K562 (cell line): ENCODE results near the gene DYRK1A. TPM values are rescaled to one million over a fixed set of nuclear protein-coding genes. Genes with fewer than 3 reads are reported as not detected.

Experiments used
- BCL6 ChIP-seq: fragments of 250-450 bp; sonication (Bioruptor Pico); IDR thresholded peaks from 2 replicates; pipeline ENCODE4 v1.4.0; 2020
- C11orf30 ChIP-seq: fragments of 450-650 bp; IDR thresholded peaks from 2 replicates; pipeline ENCODE4 v1.6.1; 2016; ENCODE audit warnings: low read depth, mild to moderate bottlenecking
- CBFB ChIP-seq: sonication (generic); formaldehyde crosslinking; IDR thresholded peaks from 2 replicates; pipeline ENCODE4 v1.4.0; 2020; ENCODE audit warnings: mild to moderate bottlenecking, missing genetic modification reagents
- DIDO1 ChIP-seq: fragments of 450-650 bp; IDR thresholded peaks from 2 replicates; pipeline ENCODE4 v1.6.1; 2016; ENCODE audit warnings: low read depth, missing biosample characterization, missing genetic modification characterization
- DPF2 ChIP-seq: fragments of 450-650 bp; IDR thresholded peaks from 2 replicates; pipeline ENCODE4 v1.6.1; 2016
- ELF4 ChIP-seq: fragments of 450-650 bp; formaldehyde crosslinking; IDR thresholded peaks from 2 replicates; pipeline ENCODE4 v1.4.0; 2022; ENCODE audit warnings: missing genetic modification characterization
- FOXA3 ChIP-seq, 2 experiments: fragments of 450-650 bp in 1 of 2; sonication (generic) in 1 of 2; formaldehyde crosslinking; IDR thresholded peaks in 1 of 2; conservative IDR thresholded peaks in 1 of 2; 2 replicates each; pipeline versions ENCODE4 v1.4.0 to v1.8.0; 2020 to 2022; ENCODE audit warnings: mild to moderate bottlenecking in 2 of 2, missing genetic modification reagents in 1 of 2
- GATAD2A ChIP-seq: fragments of 450-650 bp; IDR thresholded peaks from 2 replicates; pipeline ENCODE4 v1.6.1; 2017
- HSF4 ChIP-seq: fragments of 250-450 bp; sonication (Bioruptor Pico); IDR thresholded peaks from 2 replicates; pipeline ENCODE4 v2.1.2; 2022; ENCODE audit warnings: mild to moderate bottlenecking, moderate library complexity, borderline replicate concordance
- ILK ChIP-seq: fragments of 450-650 bp; IDR thresholded peaks from 2 replicates; pipeline ENCODE4 v1.6.1; 2016; ENCODE audit warnings: missing genetic modification characterization, low read depth, mild to moderate bottlenecking, missing compliant biosample characterization, moderate library complexity, borderline replicate concordance
- MAFG ChIP-seq: fragments of 450-650 bp; conservative IDR thresholded peaks from 2 replicates; pipeline ENCODE4 v1.6.1; 2016; ENCODE audit warnings: missing genetic modification characterization, missing compliant biosample characterization
- NFXL1 ChIP-seq: fragments of 450-650 bp; formaldehyde crosslinking; IDR thresholded peaks from 2 replicates; pipeline ENCODE4 v1.4.0; 2021; ENCODE audit warnings: mild to moderate bottlenecking
- PHF8 ChIP-seq: fragments of 200-600 bp; sonication (generic); IDR thresholded peaks from 2 replicates; pipeline ENCODE4 v1.6.1; 2012; ENCODE audit warnings: mixed run types, mild to moderate bottlenecking, inconsistent platforms, low read length, moderate library complexity, borderline replicate concordance
- PHTF2 ChIP-seq: fragments of 250-450 bp; sonication (Bioruptor Pico); IDR thresholded peaks from 2 replicates; pipeline ENCODE4 v1.5.0; 2021; ENCODE audit warnings: mild to moderate bottlenecking
- RHOXF2B ChIP-seq: fragments of 250-450 bp; sonication (Bioruptor Pico); conservative IDR thresholded peaks from 2 replicates; pipeline ENCODE4 v1.5.1; 2021
- SOX6 ChIP-seq: fragments of 450-650 bp; IDR thresholded peaks from 2 replicates; pipeline ENCODE4 v1.6.1; 2014; ENCODE audit warnings: mild to moderate bottlenecking
- ZNF121 ChIP-seq: sonication (generic); formaldehyde crosslinking; conservative IDR thresholded peaks from 2 replicates; pipeline ENCODE4 v1.8.0; 2022; ENCODE audit warnings: missing genetic modification reagents
- ZNF311 ChIP-seq: fragments of 250-450 bp; sonication (Bioruptor Pico); IDR thresholded peaks from 2 replicates; pipeline ENCODE4 v1.4.0; 2020; ENCODE audit warnings: mild to moderate bottlenecking, moderate library complexity
- ZNF584 ChIP-seq: fragments of 200-800 bp; sonication (Bioruptor generic); IDR thresholded peaks from 2 replicates; pipeline ENCODE4 v1.6.1; 2016; ENCODE audit warnings: low read depth, mild to moderate bottlenecking, missing genetic modification characterization, missing compliant biosample characterization
- ZNF668 ChIP-seq: fragments of 250-450 bp; sonication (Bioruptor Pico); IDR thresholded peaks from 2 replicates; pipeline ENCODE4 v1.8.0; 2022; ENCODE audit warnings: mild to moderate bottlenecking, inconsistent platforms
- polyA plus RNA-seq, 8 experiments: library from polyadenylated mRNA; depleted of rRNA in 4 of 8; stranded (reverse) in 5 of 8; unstranded in 3 of 8; fragments of >200 nt; fragmentation: Nextera tagmentation in 2 of 8; fragmentation: Illumina TruSeq in 1 of 8; extraction: Ambion mirVana in 2 of 8; extraction: Trizol in 1 of 8; gene quantifications; 2 replicates each; pipeline versions ENCODE4 v1.2.1 to v1.2.3, GENCODE V29; 2011 to 2014; ENCODE audit warnings: inconsistent platforms in 1 of 8, missing spikeins in 1 of 8
- total RNA-seq, 7 experiments: library from RNA; depleted of rRNA in 6 of 7; stranded (reverse); fragments of >200 nt in 6 of 7; fragmentation: Illumina TruSeq in 2 of 7; extraction: Trizol in 2 of 7; gene quantifications; 2 replicates each; pipeline versions ENCODE4 v1.2.1 to v1.2.3, GENCODE V29; 2011 to 2021; ENCODE audit warnings: low replicate concordance in 1 of 7
- TF ChIP-seq, protein P1 (sequence below): sonication (generic); formaldehyde crosslinking; IDR thresholded peaks from 2 replicates; pipeline ENCODE4 v1.5.0; 2020; ENCODE audit warnings: missing genetic modification reagents
- TF ChIP-seq, protein P2 (sequence below): sonication (generic); formaldehyde crosslinking; IDR thresholded peaks from 2 replicates; pipeline ENCODE4 v1.8.1; 2023; ENCODE audit warnings: mild to moderate bottlenecking, missing genetic modification reagents
- TF ChIP-seq, protein P3 (sequence below): fragments of 450-650 bp; formaldehyde crosslinking; IDR thresholded peaks from 2 replicates; pipeline ENCODE4 v1.4.0; 2022; ENCODE audit warnings: mild to moderate bottlenecking, moderate library complexity
- TF ChIP-seq, protein P4 (sequence below): fragments of 450-650 bp; formaldehyde crosslinking; IDR thresholded peaks from 2 replicates; pipeline ENCODE4 v1.4.0; 2022; ENCODE audit warnings: missing genetic modification characterization

DYRK1A gene
- total and polyA plus RNA-seq, 9 of the 15 experiments (the other 6 are each of a cell fraction or from before 2014, with no cell fraction given): 3.7 to 64.8 (median 42.3) TPM

DNA sequence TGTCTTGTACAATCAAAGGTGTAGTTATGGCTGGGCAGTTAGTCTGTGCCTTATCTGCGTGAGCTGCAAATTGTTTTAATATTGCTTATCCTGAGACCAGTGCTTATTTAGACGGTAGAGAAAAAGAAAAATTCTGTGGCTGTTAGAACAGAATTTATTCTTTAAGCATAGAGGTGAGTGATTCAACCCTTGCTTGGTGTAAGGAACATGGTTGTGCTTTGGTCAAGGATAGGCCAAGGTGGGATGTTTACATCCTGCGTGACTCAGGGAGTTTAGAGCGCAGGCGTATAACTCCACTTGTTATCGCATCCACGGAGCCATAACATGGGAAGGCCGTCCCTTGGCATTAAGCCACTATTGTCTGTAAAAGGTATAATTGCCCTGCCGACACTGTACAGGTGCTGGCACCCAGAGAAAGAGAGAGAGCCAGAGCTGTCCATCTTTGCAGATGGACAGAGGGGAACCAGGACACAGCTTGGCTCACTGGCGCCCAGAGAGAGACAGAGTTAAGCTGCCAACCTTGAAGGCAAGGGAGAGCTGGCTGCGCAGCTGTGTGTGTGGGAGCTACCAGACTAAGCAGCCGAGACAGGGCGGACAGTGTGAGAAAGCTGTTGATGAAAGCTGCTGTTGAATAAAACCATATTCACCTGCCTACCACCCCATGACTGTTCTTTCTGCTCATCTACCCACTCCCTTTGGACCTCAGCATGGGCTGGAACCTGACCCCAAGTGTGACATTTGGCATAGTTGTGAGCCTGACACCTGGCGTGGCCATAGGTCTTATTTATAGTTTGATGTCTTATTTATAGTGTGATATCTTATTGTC is 200.4 kb downstream of the DYRK1A start (continued):
- TF ChIP-seq ZNF668 (CRISPR knock-in tag): peak; percentile 98
- TF ChIP-seq DPF2: 0 out of 2 replicates have a peak, but pooled peaks have one; percentile 20
- peak; percentile 87 for TF ChIP-seq MAFG (tag)
- TF ChIP-seq, protein P1, sequence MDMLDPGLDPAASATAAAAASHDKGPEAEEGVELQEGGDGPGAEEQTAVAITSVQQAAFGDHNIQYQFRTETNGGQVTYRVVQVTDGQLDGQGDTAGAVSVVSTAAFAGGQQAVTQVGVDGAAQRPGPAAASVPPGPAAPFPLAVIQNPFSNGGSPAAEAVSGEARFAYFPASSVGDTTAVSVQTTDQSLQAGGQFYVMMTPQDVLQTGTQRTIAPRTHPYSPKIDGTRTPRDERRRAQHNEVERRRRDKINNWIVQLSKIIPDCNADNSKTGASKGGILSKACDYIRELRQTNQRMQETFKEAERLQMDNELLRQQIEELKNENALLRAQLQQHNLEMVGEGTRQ (CRISPR knock-in tag): no peak
- TF ChIP-seq ELF4 (CRISPR knock-in tag): peak; percentile 98
- TF ChIP-seq ILK (tag): peak; percentile 87
- peak; percentile 86 for TF ChIP-seq RHOXF2B (CRISPR knock-in tag)
- TF ChIP-seq, protein P2, sequence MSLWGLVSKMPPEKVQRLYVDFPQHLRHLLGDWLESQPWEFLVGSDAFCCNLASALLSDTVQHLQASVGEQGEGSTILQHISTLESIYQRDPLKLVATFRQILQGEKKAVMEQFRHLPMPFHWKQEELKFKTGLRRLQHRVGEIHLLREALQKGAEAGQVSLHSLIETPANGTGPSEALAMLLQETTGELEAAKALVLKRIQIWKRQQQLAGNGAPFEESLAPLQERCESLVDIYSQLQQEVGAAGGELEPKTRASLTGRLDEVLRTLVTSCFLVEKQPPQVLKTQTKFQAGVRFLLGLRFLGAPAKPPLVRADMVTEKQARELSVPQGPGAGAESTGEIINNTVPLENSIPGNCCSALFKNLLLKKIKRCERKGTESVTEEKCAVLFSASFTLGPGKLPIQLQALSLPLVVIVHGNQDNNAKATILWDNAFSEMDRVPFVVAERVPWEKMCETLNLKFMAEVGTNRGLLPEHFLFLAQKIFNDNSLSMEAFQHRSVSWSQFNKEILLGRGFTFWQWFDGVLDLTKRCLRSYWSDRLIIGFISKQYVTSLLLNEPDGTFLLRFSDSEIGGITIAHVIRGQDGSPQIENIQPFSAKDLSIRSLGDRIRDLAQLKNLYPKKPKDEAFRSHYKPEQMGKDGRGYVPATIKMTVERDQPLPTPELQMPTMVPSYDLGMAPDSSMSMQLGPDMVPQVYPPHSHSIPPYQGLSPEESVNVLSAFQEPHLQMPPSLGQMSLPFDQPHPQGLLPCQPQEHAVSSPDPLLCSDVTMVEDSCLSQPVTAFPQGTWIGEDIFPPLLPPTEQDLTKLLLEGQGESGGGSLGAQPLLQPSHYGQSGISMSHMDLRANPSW (CRISPR knock-in tag): no peak
- peak; percentile 95 for TF ChIP-seq DIDO1
- TF ChIP-seq GATAD2A: peak; percentile 87; the same call in 1 of the 2 replicates
- TF ChIP-seq BCL6 (CRISPR knock-in tag): peak; percentile 89
- TF ChIP-seq PHF8: no peak
- TF ChIP-seq C11orf30: peak; percentile 52
- peak; percentile 99 for TF ChIP-seq ZNF584 (CRISPR knock-in tag)
- peak; percentile 30; the same call in 1 of the 2 replicates for TF ChIP-seq PHTF2
- peak in 1 of 2 experiments; percentile 59; a peak in 2 of 4 replicates for TF ChIP-seq FOXA3 (CRISPR knock-in tag; conservative IDR thresholded peaks at IDR 0.05 in 1 of 2, IDR thresholded peaks at IDR 0.05 in 1 of 2)
- TF ChIP-seq, protein P3, sequence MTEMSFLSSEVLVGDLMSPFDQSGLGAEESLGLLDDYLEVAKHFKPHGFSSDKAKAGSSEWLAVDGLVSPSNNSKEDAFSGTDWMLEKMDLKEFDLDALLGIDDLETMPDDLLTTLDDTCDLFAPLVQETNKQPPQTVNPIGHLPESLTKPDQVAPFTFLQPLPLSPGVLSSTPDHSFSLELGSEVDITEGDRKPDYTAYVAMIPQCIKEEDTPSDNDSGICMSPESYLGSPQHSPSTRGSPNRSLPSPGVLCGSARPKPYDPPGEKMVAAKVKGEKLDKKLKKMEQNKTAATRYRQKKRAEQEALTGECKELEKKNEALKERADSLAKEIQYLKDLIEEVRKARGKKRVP: peak; percentile 74
- peak; percentile 95 for TF ChIP-seq NFXL1
- TF ChIP-seq ZNF121: no peak
- no peak for TF ChIP-seq CBFB (CRISPR knock-in tag)
- TF ChIP-seq HSF4 (CRISPR knock-in tag): peak; percentile 96; the same call in 1 of the 2 replicates
- TF ChIP-seq, protein P4, sequence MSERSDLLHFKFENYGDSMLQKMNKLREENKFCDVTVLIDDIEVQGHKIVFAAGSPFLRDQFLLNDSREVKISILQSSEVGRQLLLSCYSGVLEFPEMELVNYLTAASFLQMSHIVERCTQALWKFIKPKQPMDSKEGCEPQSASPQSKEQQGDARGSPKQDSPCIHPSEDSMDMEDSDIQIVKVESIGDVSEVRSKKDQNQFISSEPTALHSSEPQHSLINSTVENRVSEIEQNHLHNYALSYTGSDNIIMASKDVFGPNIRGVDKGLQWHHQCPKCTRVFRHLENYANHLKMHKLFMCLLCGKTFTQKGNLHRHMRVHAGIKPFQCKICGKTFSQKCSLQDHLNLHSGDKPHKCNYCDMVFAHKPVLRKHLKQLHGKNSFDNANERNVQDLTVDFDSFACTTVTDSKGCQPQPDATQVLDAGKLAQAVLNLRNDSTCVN (CRISPR knock-in tag): peak; percentile 96; the same call in 1 of the 2 replicates
- peak; percentile 84 for TF ChIP-seq ZNF311 (CRISPR knock-in tag)
- TF ChIP-seq SOX6: peak; percentile 69
